GM18867 (cell line): ENCODE results near the gene CNOT10.
A peak's percentile ranks its signal among the peaks of the same experiment; 100 is the strongest.
"Not testable (repeated sequence)": the region's sequence is repeated elsewhere in the genome, so short reads cannot be mapped to it uniquely, and the experiment has no call there.

Source experiments
- ATAC-seq: cut with Tn5 transposase; IDR thresholded peaks from one replicate; pipeline ENCODE4 v1.9.1; 2021; ENCODE audit warnings: mild to moderate bottlenecking, moderate library complexity; ENCODE audit not compliant: unreplicated experiment

CNOT10 gene

GRCh38 chr3:32685543-32686185 lies 676 bp downstream of the CNOT10 start:
- no peak for ATAC-seq

GRCh38 chr3:32686713-32687112 lies 1.7 kb downstream of the CNOT10 start:
- no peak for ATAC-seq

GRCh38 chr3:32691847-32692246 lies 6.9 kb downstream of the CNOT10 start:
- no peak for ATAC-seq

- no peak for ATAC-seq
These were observed 11.5 kb downstream of the CNOT10 start for GRCh38 chr3:32696523-32696922.

GRCh38 chr3:32698506-32698905 lies 13.5 kb downstream of the CNOT10 start:
- ATAC-seq: no peak

- ATAC-seq: no peak
These were observed 14.4 kb downstream of the CNOT10 start for GRCh38 chr3:32699429-32699828.

- ATAC-seq: no peak
These were observed 15.3 kb downstream of the CNOT10 start for GRCh38 chr3:32700244-32700643.

- ATAC-seq: no peak
These were observed 18.5 kb downstream of the CNOT10 start for GRCh38 chr3:32703491-32703972.

GRCh38 chr3:32705232-32705631 lies 20.2 kb downstream of the CNOT10 start:
- no peak for ATAC-seq

- no peak for ATAC-seq
These were observed 21.5 kb downstream of the CNOT10 start for GRCh38 chr3:32706348-32707025.

- ATAC-seq: no peak
These were observed 22.0 kb downstream of the CNOT10 start for GRCh38 chr3:32707026-32707370.

- no peak for ATAC-seq
These were observed 23.8 kb downstream of the CNOT10 start for GRCh38 chr3:32708672-32709283.

- no peak for ATAC-seq
These were observed 24.4 kb downstream of the CNOT10 start for GRCh38 chr3:32709346-32709745.

- ATAC-seq: no peak
These were observed 27.6 kb downstream of the CNOT10 start for GRCh38 chr3:32712506-32713055.

GRCh38 chr3:32713181-32713580 lies 28.2 kb downstream of the CNOT10 start:
- no peak for ATAC-seq

GRCh38 chr3:32719335-32719734 lies 34.3 kb downstream of the CNOT10 start:
- no peak for ATAC-seq

- no peak for ATAC-seq
These were observed 34.9 kb downstream of the CNOT10 start for GRCh38 chr3:32719931-32720330.

GRCh38 chr3:32725721-32726120 lies 40.7 kb downstream of the CNOT10 start:
- ATAC-seq: no peak

GRCh38 chr3:32733631-32734229 lies 48.7 kb downstream of the CNOT10 start:
- ATAC-seq: peak; percentile 61

GRCh38 chr3:32734756-32735155 lies 49.8 kb downstream of the CNOT10 start:
- ATAC-seq: no peak

GRCh38 chr3:32743470-32743869 lies 58.5 kb downstream of the CNOT10 start:
- ATAC-seq: not testable (repeated sequence)
